Activated T-helper 17 cell treated with anti-CD3 and anti-CD28 coated beads, Interleukin-2, amount 50 U/mL, for 72 hours (primary cell): ENCODE measurements around the gene ALG14. TPM values are rescaled to one million over a fixed set of nuclear protein-coding genes. Genes with fewer than 3 reads are reported as not detected.

Experiments
- ATAC-seq: fragments of 150-1000 bp; cut with Tn5 transposase; replicated peaks from 2 replicates; pipeline ENCODE4 v1.10.0; 2021; ENCODE audit warnings: mild to moderate bottlenecking, moderate library complexity
- H3K27ac Mint-ChIP-seq: one replicate; pipeline ENCODE4 v1.8.0; 2022; ENCODE audit warnings: mixed read lengths
- H3K27me3 Mint-ChIP-seq: one replicate; pipeline ENCODE4 v1.8.0; 2022; ENCODE audit warnings: mixed read lengths
- H3K36me3 Mint-ChIP-seq: one replicate; pipeline ENCODE4 v1.8.0; 2022; ENCODE audit warnings: low read depth, mild to moderate bottlenecking, mixed read lengths
- H3K4me1 Mint-ChIP-seq: one replicate; pipeline ENCODE4 v1.8.0; 2022; ENCODE audit warnings: mixed read lengths
- H3K4me3 Mint-ChIP-seq: one replicate; pipeline ENCODE4 v1.8.0; 2022; ENCODE audit warnings: mild to moderate bottlenecking, mixed read lengths
- H3K9me3 Mint-ChIP-seq: one replicate; pipeline ENCODE4 v1.8.0; 2022; ENCODE audit warnings: mixed read lengths
- total RNA-seq, 2 donors: library from RNA; stranded (reverse); gene quantifications; one replicate each; pipeline ENCODE4 v1.2.3, GENCODE V29; 2022

ALG14 gene
- total RNA-seq, 2 donors from 2014 or later: 6.2 to 7.8 TPM

- no peaks in the 10 kb centered on the region for H3K9me3 Mint-ChIP-seq
- ATAC-seq: no peak
These were observed 54.0 kb downstream of the ALG14 start for GRCh38 chr1:95018602-95019369.

GRCh38 chr1:95017775-95018174 lies 55.0 kb downstream of the ALG14 start:
- no peak overlapping the region for H3K4me3 Mint-ChIP-seq
- no peaks in the 10 kb centered on the region for H3K27me3 Mint-ChIP-seq
- H3K4me1 Mint-ChIP-seq: no peaks in the 10 kb centered on the region
- no peaks in the 10 kb centered on the region for H3K9me3 Mint-ChIP-seq
- ATAC-seq: no peak
- peaks cover 10% of the 10 kb centered on the region for H3K36me3 Mint-ChIP-seq
- H3K27ac Mint-ChIP-seq: no peak overlapping the region

More at GRCh38 chr1:95018602-95019369, 54.0 kb downstream of the ALG14 start:
- Mint-ChIP-seq H3K36me3 (peaks cover 10% of the 10 kb centered on the region), H3K4me1 (no peaks in the 10 kb centered on the region), H3K27ac (no peak overlapping the region), H3K4me3 (no peak overlapping the region), H3K27me3 (no peaks in the 10 kb centered on the region)

DNA sequence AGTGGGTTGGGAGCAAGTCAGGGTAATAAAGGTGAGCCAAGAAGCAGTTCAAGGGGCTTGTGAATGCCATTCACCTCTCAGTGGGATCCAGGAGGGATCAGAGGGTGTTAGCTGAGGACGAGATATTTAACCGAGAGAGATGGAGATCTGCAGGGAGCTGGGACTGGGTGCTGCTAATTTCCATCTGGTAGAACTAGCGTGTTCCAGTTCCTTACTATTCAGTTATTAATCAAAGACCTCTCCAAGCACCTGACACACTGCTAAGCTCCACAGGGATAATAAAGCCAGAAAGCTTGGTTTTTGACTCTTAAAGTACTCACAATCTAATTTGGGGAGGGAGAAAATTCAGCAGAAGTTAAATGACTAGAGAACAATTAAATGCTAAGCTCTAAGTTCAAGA lies 57.7 kb downstream of the ALG14 start:
- Mint-ChIP-seq H3K27me3 (no peaks in the 10 kb centered on the region), H3K27ac (no peak overlapping the region), H3K4me3 (no peak overlapping the region), H3K36me3 (peaks cover 10% of the 10 kb centered on the region), H3K9me3 (no peaks in the 10 kb centered on the region), H3K4me1 (no peaks in the 10 kb centered on the region)
- ATAC-seq: no peak

- H3K27ac Mint-ChIP-seq: no peak overlapping the region
- no peaks in the 10 kb centered on the region for H3K4me1 Mint-ChIP-seq
- no peak for ATAC-seq
- H3K4me3 Mint-ChIP-seq: no peak overlapping the region
- H3K9me3 Mint-ChIP-seq: no peaks in the 10 kb centered on the region
- H3K36me3 Mint-ChIP-seq: peaks cover 10% of the 10 kb centered on the region
- no peaks in the 10 kb centered on the region for H3K27me3 Mint-ChIP-seq
These were observed 58.7 kb downstream of the ALG14 start for GRCh38 chr1:95013950-95014574.

- Mint-ChIP-seq H3K4me1 (no peaks in the 10 kb centered on the region), H3K4me3 (no peak overlapping the region), H3K27ac (no peak overlapping the region), H3K36me3 (peaks cover 10% of the 10 kb centered on the region), H3K27me3 (no peaks in the 10 kb centered on the region), H3K9me3 (no peaks in the 10 kb centered on the region)
- ATAC-seq: no peak
These were observed 60.4 kb downstream of the ALG14 start for GRCh38 chr1:95012389-95012788.

- H3K36me3 Mint-ChIP-seq: peaks cover 2% of the 10 kb centered on the region
- H3K27me3 Mint-ChIP-seq: no peaks in the 10 kb centered on the region
- H3K9me3 Mint-ChIP-seq: no peaks in the 10 kb centered on the region
- no peak overlapping the region for H3K4me3 Mint-ChIP-seq
- H3K4me1 Mint-ChIP-seq: no peaks in the 10 kb centered on the region
- no peak for ATAC-seq
- no peak overlapping the region for H3K27ac Mint-ChIP-seq
These were observed 62.6 kb downstream of the ALG14 start for GRCh38 chr1:95010158-95010557.

- H3K4me3 Mint-ChIP-seq: no peak overlapping the region
- no peaks in the 10 kb centered on the region for H3K9me3 Mint-ChIP-seq
- H3K4me1 Mint-ChIP-seq: no peaks in the 10 kb centered on the region
- no peak overlapping the region for H3K27ac Mint-ChIP-seq
- H3K27me3 Mint-ChIP-seq: no peaks in the 10 kb centered on the region
- no peaks in the 10 kb centered on the region for H3K36me3 Mint-ChIP-seq
- ATAC-seq: no peak
These were observed 65.1 kb downstream of the ALG14 start for GRCh38 chr1:95007687-95008086.

DNA sequence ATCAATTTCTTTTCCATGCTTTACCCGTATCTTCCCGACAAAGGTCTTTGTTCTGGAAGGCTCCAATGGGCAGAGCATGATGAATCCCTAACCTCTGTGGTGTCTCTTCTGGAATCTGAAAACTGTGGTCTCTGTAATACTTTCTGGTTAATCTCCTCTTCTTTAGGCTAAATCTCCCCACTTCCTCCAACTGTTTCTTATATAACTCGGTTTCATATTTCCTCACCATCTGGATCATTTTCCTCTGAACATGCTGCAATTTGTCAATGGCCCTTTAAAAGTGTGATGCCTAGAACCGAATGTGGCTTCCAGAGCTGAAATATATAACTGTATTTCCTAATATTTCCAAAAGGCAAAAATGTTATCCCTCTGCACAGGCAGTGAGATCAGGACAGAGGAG lies 66.1 kb downstream of the ALG14 start:
- H3K36me3 Mint-ChIP-seq: no peaks in the 10 kb centered on the region
- H3K27me3 Mint-ChIP-seq: no peaks in the 10 kb centered on the region
- H3K4me1 Mint-ChIP-seq: no peaks in the 10 kb centered on the region
- no peak overlapping the region for H3K27ac Mint-ChIP-seq
- ATAC-seq: no peak
- no peaks in the 10 kb centered on the region for H3K9me3 Mint-ChIP-seq
- H3K4me3 Mint-ChIP-seq: no peak overlapping the region

- Mint-ChIP-seq H3K27ac (no peak overlapping the region), H3K9me3 (no peaks in the 10 kb centered on the region), H3K4me3 (no peak overlapping the region), H3K4me1 (no peaks in the 10 kb centered on the region), H3K36me3 (no peaks in the 10 kb centered on the region), H3K27me3 (no peaks in the 10 kb centered on the region)
- no peak for ATAC-seq
These were observed 67.2 kb downstream of the ALG14 start for GRCh38 chr1:95005584-95005983.

GRCh38 chr1:95004013-95004412 lies 68.7 kb downstream of the ALG14 start:
- Mint-ChIP-seq H3K4me1 (no peaks in the 10 kb centered on the region), H3K27ac (no peak overlapping the region), H3K36me3 (no peaks in the 10 kb centered on the region), H3K27me3 (no peaks in the 10 kb centered on the region), H3K4me3 (no peak overlapping the region), H3K9me3 (no peaks in the 10 kb centered on the region)
- ATAC-seq: no peak

DNA sequence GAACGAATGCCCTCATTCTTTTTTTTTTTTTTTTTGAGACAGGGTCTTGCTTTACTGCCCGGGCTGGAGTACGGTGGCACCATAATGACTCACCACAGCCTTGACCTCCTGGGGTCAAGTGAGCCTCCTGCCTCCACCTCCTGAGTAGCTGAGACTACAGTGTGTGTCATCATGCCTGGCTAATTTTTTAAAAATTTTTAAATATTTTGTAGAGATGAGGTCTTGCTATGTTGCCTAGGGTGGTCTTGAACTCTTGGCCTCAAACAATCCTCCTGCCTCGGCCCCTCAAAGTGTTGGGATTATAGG lies 69.4 kb downstream of the ALG14 start:
- Mint-ChIP-seq H3K9me3 (no peaks in the 10 kb centered on the region), H3K4me1 (no peaks in the 10 kb centered on the region), H3K27me3 (no peaks in the 10 kb centered on the region), H3K27ac (no peak overlapping the region), H3K36me3 (no peaks in the 10 kb centered on the region), H3K4me3 (no peak overlapping the region)
- no peak for ATAC-seq

- no peaks in the 10 kb centered on the region for H3K4me1 Mint-ChIP-seq
- ATAC-seq: no peak
- H3K27me3 Mint-ChIP-seq: no peaks in the 10 kb centered on the region
- no peaks in the 10 kb centered on the region for H3K9me3 Mint-ChIP-seq
- H3K4me3 Mint-ChIP-seq: no peak overlapping the region
- H3K27ac Mint-ChIP-seq: no peak overlapping the region
- H3K36me3 Mint-ChIP-seq: no peaks in the 10 kb centered on the region
These were observed 70.0 kb downstream of the ALG14 start for GRCh38 chr1:95002540-95003432.

DNA sequence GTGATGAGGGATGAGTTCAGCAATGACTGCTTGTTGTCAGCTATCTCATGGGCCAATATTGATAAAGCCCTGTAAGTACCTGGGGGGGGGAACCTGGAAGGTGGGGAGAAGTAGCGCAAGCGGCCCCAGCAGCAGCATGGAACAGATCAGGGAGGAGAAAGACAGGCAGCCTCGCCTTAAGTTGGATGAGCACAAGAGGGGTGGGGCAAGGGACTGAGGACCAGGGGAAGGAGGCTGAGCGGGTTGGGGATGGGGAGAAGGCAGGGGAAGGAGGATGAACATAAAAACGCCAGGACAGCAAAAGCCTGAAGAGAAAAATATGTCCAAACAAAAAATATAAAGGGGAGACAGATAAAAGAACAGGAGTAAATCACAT lies 70.6 kb downstream of the ALG14 start:
- H3K36me3 Mint-ChIP-seq: no peaks in the 10 kb centered on the region
- no peaks in the 10 kb centered on the region for H3K4me1 Mint-ChIP-seq
- H3K9me3 Mint-ChIP-seq: no peaks in the 10 kb centered on the region
- no peak overlapping the region for H3K4me3 Mint-ChIP-seq
- no peak for ATAC-seq
- no peak overlapping the region for H3K27ac Mint-ChIP-seq
- H3K27me3 Mint-ChIP-seq: no peaks in the 10 kb centered on the region

GRCh38 chr1:94999456-95000131 lies 73.2 kb downstream of the ALG14 start:
- Mint-ChIP-seq H3K27me3 (no peaks in the 10 kb centered on the region), H3K27ac (no peak overlapping the region), H3K9me3 (no peaks in the 10 kb centered on the region), H3K36me3 (no peaks in the 10 kb centered on the region), H3K4me1 (no peaks in the 10 kb centered on the region), H3K4me3 (no peak overlapping the region)
- ATAC-seq: no peak
